ENCODE data around the gene GUK1. TPM values are rescaled to one million over a fixed set of nuclear protein-coding genes. Genes with fewer than 3 reads are reported as not detected.

The GUK1 gene
- total and polyA plus RNA-seq, 7 donors = 90.2 to 271 (median 122) TPM

DNA sequence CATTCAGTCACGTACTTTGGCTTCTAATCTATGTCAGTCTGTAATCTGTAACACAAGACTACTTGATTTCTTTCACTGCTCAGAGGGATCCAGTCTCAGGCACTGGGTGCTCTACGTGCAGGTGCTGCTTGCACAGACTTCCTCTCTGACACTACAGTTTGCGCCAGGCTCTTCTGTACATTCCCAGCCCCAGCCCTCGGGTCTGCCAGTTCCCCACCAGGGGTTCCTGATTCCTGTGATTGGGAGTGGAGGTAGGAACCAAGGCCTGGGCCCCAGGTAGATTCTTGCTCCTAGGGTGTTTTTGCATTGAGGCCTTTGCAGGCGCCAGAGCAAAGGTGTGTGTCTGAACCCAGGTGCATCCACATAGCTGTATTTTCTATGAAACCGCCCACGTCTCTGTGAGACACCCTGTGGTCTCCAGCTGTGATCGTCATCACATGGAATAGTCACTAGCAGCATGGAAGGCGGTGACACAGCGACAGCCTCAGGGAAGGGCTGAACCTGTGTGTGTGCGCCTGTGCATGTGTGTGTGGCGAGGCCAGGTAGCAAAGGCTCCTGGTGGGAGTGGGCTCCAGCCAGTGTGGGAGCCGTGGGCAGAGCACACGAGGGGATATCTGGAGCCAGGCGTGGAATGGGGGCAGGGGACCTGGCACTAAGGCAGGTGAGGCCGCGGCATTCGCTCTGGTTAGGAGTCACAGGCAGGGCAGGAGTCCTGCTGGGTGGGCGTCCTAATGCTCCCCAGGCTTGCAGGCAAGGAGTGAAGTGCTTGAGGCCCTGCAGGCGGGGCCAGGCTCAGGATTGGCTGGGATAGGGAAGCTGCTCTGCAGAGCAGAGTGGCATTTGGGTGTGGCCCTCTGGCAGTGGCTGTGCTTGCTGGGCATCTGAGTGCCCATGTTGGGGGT, 14.8 kb downstream of the GUK1 start:
- Histone ChIP-seq H3K4me3 (no peak overlapping the region), H3K4me1 (no peaks in the 10 kb centered on the region), H3K27me3 (ENCODE audit: insufficient read depth in 3 of 3, low read length in 2 of 3) (peaks cover 0 to 26% (median 0%) of the 10 kb centered on the region in 3 donors), H3K9me3 (no peaks in the 10 kb centered on the region), H3K27ac (no peak overlapping the region), H3K36me3 (ENCODE audit: insufficient read depth in 1 of 2, low read depth in 1 of 2) (peaks cover 0 to 4% of the 10 kb centered on the region in 2 donors)
- TF ChIP-seq, protein P1, sequence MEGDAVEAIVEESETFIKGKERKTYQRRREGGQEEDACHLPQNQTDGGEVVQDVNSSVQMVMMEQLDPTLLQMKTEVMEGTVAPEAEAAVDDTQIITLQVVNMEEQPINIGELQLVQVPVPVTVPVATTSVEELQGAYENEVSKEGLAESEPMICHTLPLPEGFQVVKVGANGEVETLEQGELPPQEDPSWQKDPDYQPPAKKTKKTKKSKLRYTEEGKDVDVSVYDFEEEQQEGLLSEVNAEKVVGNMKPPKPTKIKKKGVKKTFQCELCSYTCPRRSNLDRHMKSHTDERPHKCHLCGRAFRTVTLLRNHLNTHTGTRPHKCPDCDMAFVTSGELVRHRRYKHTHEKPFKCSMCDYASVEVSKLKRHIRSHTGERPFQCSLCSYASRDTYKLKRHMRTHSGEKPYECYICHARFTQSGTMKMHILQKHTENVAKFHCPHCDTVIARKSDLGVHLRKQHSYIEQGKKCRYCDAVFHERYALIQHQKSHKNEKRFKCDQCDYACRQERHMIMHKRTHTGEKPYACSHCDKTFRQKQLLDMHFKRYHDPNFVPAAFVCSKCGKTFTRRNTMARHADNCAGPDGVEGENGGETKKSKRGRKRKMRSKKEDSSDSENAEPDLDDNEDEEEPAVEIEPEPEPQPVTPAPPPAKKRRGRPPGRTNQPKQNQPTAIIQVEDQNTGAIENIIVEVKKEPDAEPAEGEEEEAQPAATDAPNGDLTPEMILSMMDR (IDR thresholded peaks at IDR 0.05) = no peak
- DNase-seq (peak in 1 of 2 donors; percentile 54), ATAC-seq (no peak)
- intact Hi-C loops (cut with DNase I) = no loop called here
- 83 to 87% (median 84%) methylated on average over 20 of the region's 20 CpGs for WGBS, 3 donors

- Histone ChIP-seq H3K9me3 (no peaks in the 10 kb centered on the region), H3K36me3 (ENCODE audit: insufficient read depth in 1 of 2, low read depth in 1 of 2) (no peaks in the 10 kb centered on the region), H3K27ac (no peak overlapping the region), H3K27me3 (ENCODE audit: insufficient read depth in 3 of 3, low read length in 2 of 3) (peaks cover 0 to 26% (median 0%) of the 10 kb centered on the region in 3 donors), H3K4me3 (no peak overlapping the region), H3K4me1 (no peaks in the 10 kb centered on the region)
- TF ChIP-seq, protein P1 (IDR thresholded peaks at IDR 0.05) = no peak
- 80 to 85% (median 84%) methylated on average over 16 of the region's 16 CpGs for WGBS, 3 donors
- ATAC-seq = no peak
- intact Hi-C loops (cut with DNase I) = no loop called here
- no peak for DNase-seq
These were observed 15.8 kb downstream of the GUK1 start for GRCh38 chr1:228155596-228156514.

DNA sequence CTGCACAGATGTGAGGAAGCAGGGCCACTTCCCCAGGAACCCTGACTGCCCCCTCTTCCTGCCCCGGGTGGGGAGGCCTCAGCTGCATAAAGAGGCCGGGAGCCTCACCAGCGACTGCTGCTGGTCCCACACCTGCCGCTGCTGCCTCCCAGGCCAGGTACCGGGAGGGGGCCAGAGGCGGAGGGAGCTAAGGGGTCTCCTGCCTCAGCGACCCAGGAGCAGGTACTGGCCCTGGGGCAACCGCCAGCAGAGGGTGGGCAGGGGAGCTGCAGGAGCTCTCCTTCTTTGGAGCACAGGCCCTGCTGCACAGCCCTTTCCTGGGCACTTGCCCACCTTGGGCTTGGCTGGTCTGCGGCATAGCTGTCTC, 16.4 kb downstream of the GUK1 start:
- Histone ChIP-seq H3K9me3 (no peaks in the 10 kb centered on the region), H3K27ac (no peak overlapping the region), H3K36me3 (ENCODE audit: insufficient read depth in 1 of 2, low read depth in 1 of 2) (no peaks in the 10 kb centered on the region), H3K27me3 (ENCODE audit: insufficient read depth in 3 of 3, low read length in 2 of 3) (peaks cover 0 to 26% (median 0%) of the 10 kb centered on the region in 3 donors), H3K4me3 (no peak overlapping the region), H3K4me1 (no peaks in the 10 kb centered on the region)
- DNase-seq = peak in 1 of 2 donors; percentile 43
- ATAC-seq = no peak
- intact Hi-C loops (cut with DNase I) = no loop called here
- TF ChIP-seq, protein P1 (IDR thresholded peaks at IDR 0.05) = no peak
- 69 to 81% (median 74%) methylated on average over 6 to 9 of the region's 9 CpGs for WGBS, 3 donors

- H3K36me3 ChIP-seq (ENCODE audit: insufficient read depth in 1 of 2, low read depth in 1 of 2) = no peaks in the 10 kb centered on the region
- TF ChIP-seq, protein P1 (IDR thresholded peaks at IDR 0.05) = no peak
- peaks cover 0 to 26% (median 0%) of the 10 kb centered on the region in 3 donors for H3K27me3 ChIP-seq (ENCODE audit: insufficient read depth in 3 of 3, low read length in 2 of 3)
- no peak overlapping the region for H3K27ac ChIP-seq
- DNase-seq (peak in 1 of 2 donors; percentile 50), ATAC-seq (no peak)
- no peaks in the 10 kb centered on the region for H3K4me1 ChIP-seq
- 67 to 74% (median 73%) methylated on average over 24 of the region's 24 CpGs for WGBS, 3 donors
- H3K9me3 ChIP-seq = no peaks in the 10 kb centered on the region
- intact Hi-C loops (cut with DNase I) = no loop called here
- no peak overlapping the region for H3K4me3 ChIP-seq
These were observed 17.1 kb downstream of the GUK1 start for GRCh38 chr1:228156941-228157728.

All from psoas muscle (tissue), 8 donors.